HAP-1 (cell line): ENCODE measurements around the gene LTV1.
"Not testable (repeated sequence)": the region's sequence is repeated elsewhere in the genome, so short reads cannot be mapped to it uniquely, and the experiment has no call there.

Source experiments
- DNase-seq, 2 experiments: peaks; one replicate each; pipeline ENCODE4 v3.0.0-alpha.2; 2016 to 2020; ENCODE audit warnings: low spot score in 2 of 2
- H3K27me3 ChIP-seq: fragments of 250-450 bp; sonication (Bioruptor Pico); 2 replicates; pipeline ENCODE4 v1.5.1; 2020; ENCODE audit warnings: low read depth, mild to moderate bottlenecking, moderate library complexity
- H3K36me3 ChIP-seq: fragments of 250-450 bp; sonication (Bioruptor Pico); replicated peaks from 2 replicates; pipeline ENCODE4 v1.5.1; 2020; ENCODE audit warnings: mild to moderate bottlenecking
- H3K4me1 ChIP-seq: fragments of 250-450 bp; sonication (Bioruptor Pico); 2 replicates; pipeline ENCODE4 v1.5.1; 2020; ENCODE audit warnings: mild to moderate bottlenecking
- H3K4me3 ChIP-seq: fragments of 250-450 bp; sonication (Bioruptor Pico); 2 replicates; pipeline ENCODE4 v1.5.1; 2020; ENCODE audit warnings: mild to moderate bottlenecking, moderate library complexity
- H3K9me3 ChIP-seq: fragments of 250-450 bp; sonication (Bioruptor Pico); 2 replicates; pipeline ENCODE4 v1.5.1; 2020; ENCODE audit warnings: mild to moderate bottlenecking, moderate library complexity
- in situ Hi-C: fragments of 300-500 bp; cut with MboI; formaldehyde crosslinking; loops from 3 replicates; pipeline ENCODE4 v1.14.3; 2020; ENCODE audit warnings: low sequenced_read_pairs, inconsistent platforms, mixed read lengths

Gene LTV1

GRCh38 chr6:143822584-143823024, 20.5 kb upstream of the LTV1 start:
- no peak for DNase-seq
- Histone ChIP-seq H3K27me3 (no peaks in the 10 kb centered on the region), H3K9me3 (no peaks in the 10 kb centered on the region), H3K4me1 (no peaks in the 10 kb centered on the region), H3K36me3 (no peaks in the 10 kb centered on the region), H3K4me3 (no peak overlapping the region)
- in situ Hi-C loops, result no loop called here

DNA sequence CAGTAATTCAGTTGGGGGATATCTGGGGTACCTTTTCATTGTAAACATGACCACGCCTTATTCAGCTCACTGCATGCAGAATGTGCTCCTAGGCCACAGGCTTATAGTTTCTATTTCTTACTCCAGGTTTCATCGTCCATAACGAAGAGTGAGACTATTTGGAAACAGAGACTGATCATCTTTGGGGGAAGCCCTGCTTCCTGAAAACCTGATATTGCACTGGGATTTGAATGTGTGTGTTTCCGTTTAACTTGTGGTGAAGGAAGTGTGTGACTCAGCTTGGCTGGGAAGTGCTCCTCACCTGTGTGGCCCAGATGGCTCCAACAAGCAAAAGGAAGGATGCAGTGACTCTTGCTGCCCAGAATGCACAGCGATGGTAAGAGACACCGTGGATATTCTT, 19.6 kb upstream of the LTV1 start:
- Histone ChIP-seq H3K27me3 (no peaks in the 10 kb centered on the region), H3K9me3 (no peaks in the 10 kb centered on the region), H3K4me1 (no peaks in the 10 kb centered on the region), H3K4me3 (no peak overlapping the region), H3K36me3 (no peaks in the 10 kb centered on the region)
- in situ Hi-C loops, result no loop called here
- DNase-seq, result no peak

DNA sequence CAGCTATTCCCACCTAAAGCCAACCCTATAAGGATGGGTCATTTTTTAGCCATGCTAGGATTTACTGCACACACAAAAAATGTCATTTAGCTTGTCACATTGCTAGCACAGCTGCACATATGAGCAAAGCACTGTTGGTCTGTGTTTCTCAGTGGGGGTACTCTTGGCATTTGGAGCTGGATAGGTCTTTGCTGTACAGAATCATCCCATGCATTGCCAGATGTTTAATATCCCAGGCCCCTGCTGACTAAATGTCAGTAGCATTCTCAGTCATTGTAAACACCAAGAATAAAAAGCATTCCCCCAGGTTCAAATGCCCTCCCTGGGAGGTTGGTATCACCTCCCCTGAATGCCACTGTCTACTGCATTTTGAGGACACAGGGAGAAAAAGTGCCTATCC, 14.6 kb upstream of the LTV1 start:
- H3K9me3 ChIP-seq, result no peaks in the 10 kb centered on the region

DNA sequence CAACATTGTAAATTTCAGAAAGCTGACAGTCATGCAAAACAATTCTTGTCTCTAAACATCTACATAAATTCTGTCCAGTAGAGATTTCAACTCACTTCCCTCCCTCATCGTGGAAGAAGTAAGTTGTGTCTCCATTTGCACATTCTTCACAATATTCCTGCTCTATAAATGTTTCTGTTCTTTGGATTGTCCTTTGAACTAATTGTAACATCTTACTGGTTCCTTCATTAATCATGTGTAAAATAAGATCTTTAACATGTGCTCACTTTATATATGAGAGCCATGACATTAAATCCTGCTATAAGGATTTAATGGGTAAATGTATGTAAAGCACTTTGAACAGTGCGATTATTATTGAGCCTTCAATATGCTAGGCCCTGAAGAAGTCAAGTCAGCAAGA, 7.0 kb upstream of the LTV1 start:
- in situ Hi-C loops, result no loop called here
- DNase-seq, result no peak
- H3K27me3 ChIP-seq, result no peaks in the 10 kb centered on the region

More for the DNA sequence above, 14.6 kb upstream of the LTV1 start:
- H3K4me1 ChIP-seq, result peaks cover 6% of the 10 kb centered on the region; the same call in 1 of the 2 replicates
- no peaks in the 10 kb centered on the region for H3K36me3 ChIP-seq
- DNase-seq, result no peak
- no peaks in the 10 kb centered on the region for H3K27me3 ChIP-seq
- no peak overlapping the region for H3K4me3 ChIP-seq
- in situ Hi-C loops, result no loop called here

GRCh38 chr6:143838395-143838794, 4.7 kb upstream of the LTV1 start:
- in situ Hi-C loops, result no loop called here
- H3K36me3 ChIP-seq, result peaks cover 2% of the 10 kb centered on the region; the same call in 1 of the 2 replicates
- no peak overlapping the region for H3K4me3 ChIP-seq
- no peak for DNase-seq
- no peaks in the 10 kb centered on the region for H3K27me3 ChIP-seq
- H3K4me1 ChIP-seq, result peaks cover 7% of the 10 kb centered on the region; the same call in 1 of the 2 replicates
- H3K9me3 ChIP-seq, result no peaks in the 10 kb centered on the region

More for the DNA sequence above, 7.0 kb upstream of the LTV1 start:
- H3K4me1 ChIP-seq, result no peaks in the 10 kb centered on the region
- H3K4me3 ChIP-seq, result no peak overlapping the region
- H3K36me3 ChIP-seq, result no peaks in the 10 kb centered on the region
- no peaks in the 10 kb centered on the region for H3K9me3 ChIP-seq

DNA sequence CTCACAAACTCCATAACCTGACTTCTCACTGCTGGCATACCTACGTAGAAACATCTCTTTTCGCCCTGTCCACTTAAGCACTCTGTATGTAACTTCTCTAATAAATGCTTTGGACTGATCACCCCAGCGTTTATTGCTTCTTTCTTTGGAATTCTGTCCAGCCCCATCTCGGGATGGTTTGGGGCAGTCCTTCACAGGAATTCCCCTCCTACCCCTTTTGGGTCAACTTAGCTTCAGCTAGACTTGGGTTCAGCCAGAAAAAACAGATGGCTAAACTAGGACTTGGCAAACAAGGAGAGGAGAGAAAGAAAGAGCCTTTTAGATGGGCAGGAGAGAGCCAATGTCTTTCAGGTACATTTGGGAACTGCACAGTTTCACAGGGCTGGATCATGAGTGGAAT, 3.9 kb upstream of the LTV1 start:
- Histone ChIP-seq H3K4me3 (no peak overlapping the region), H3K4me1 (peaks cover 9% of the 10 kb centered on the region), H3K36me3 (peaks cover 6% of the 10 kb centered on the region), H3K9me3 (no peaks in the 10 kb centered on the region), H3K27me3 (no peaks in the 10 kb centered on the region)
- DNase-seq, result no peak
- in situ Hi-C loops, result no loop called here

GRCh38 chr6:143840595-143841265, 2.4 kb upstream of the LTV1 start:
- Histone ChIP-seq H3K9me3 (no peaks in the 10 kb centered on the region), H3K4me1 (peaks cover 12% of the 10 kb centered on the region), H3K36me3 (peaks cover 21% of the 10 kb centered on the region), H3K27me3 (no peaks in the 10 kb centered on the region), H3K4me3 (no peak overlapping the region)
- in situ Hi-C loops, result no loop called here
- DNase-seq, result no peak

- Histone ChIP-seq H3K9me3 (no peaks in the 10 kb centered on the region), H3K4me3 (peak overlapping the region; percentile 86), H3K36me3 (peaks cover 39% of the 10 kb centered on the region), H3K4me1 (peaks cover 12% of the 10 kb centered on the region), H3K27me3 (no peaks in the 10 kb centered on the region)
- no peak for DNase-seq
- in situ Hi-C loops, result no loop called here
These were observed 657 bp upstream of the LTV1 start for GRCh38 chr6:143842461-143842901.

DNA sequence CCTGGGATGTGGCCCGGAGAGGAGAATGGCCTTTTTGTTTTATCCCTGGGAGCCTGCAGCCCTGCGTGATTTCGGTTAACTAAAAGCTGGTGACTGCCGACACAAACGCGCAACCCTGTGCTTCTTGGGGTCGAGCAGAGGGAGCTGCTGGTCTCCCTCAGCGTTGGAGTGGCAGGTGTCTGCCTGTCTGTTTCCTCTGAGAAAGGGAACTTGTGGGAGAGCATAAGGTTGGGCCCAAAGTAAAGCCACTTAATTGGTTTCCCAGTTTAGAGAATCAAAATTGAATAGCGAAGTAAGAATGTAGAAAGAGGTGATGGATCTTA, 500 bp downstream of the LTV1 start:
- in situ Hi-C loops, result no loop called here
- peaks cover 51% of the 10 kb centered on the region for H3K36me3 ChIP-seq
- no peaks in the 10 kb centered on the region for H3K9me3 ChIP-seq
- peak overlapping the region; percentile 86 for H3K4me3 ChIP-seq
- DNase-seq, result no peak
- H3K4me1 ChIP-seq, result peaks cover 12% of the 10 kb centered on the region
- no peaks in the 10 kb centered on the region for H3K27me3 ChIP-seq

GRCh38 chr6:143844006-143844405, 868 bp downstream of the LTV1 start:
- H3K9me3 ChIP-seq, result no peaks in the 10 kb centered on the region
- peaks cover 12% of the 10 kb centered on the region for H3K4me1 ChIP-seq
- in situ Hi-C loops, result no loop called here

GRCh38 chr6:143845033-143845432, 1.9 kb downstream of the LTV1 start:
- Histone ChIP-seq H3K36me3 (peaks cover 64% of the 10 kb centered on the region), H3K4me3 (no peak overlapping the region), H3K27me3 (no peaks in the 10 kb centered on the region), H3K9me3 (no peaks in the 10 kb centered on the region), H3K4me1 (peaks cover 12% of the 10 kb centered on the region)
- in situ Hi-C loops, result no loop called here
- DNase-seq, result no peak

More at GRCh38 chr6:143844006-143844405, 868 bp downstream of the LTV1 start:
- Histone ChIP-seq H3K27me3 (no peaks in the 10 kb centered on the region), H3K36me3 (peaks cover 54% of the 10 kb centered on the region), H3K4me3 (peak overlapping the region; percentile 86)
- DNase-seq, result no peak

- DNase-seq, H3K4me3 ChIP-seq, in situ Hi-C loops, H3K4me1 ChIP-seq, H3K9me3 ChIP-seq, H3K27me3 ChIP-seq: not testable (repeated sequence)
- H3K36me3 ChIP-seq, result peaks cover 82% of the 10 kb centered on the region
These were observed 8.6 kb downstream of the LTV1 start for GRCh38 chr6:143851706-143852105.

- H3K4me3 ChIP-seq, H3K27me3 ChIP-seq, DNase-seq, H3K9me3 ChIP-seq, in situ Hi-C loops: not testable (repeated sequence)
- H3K36me3 ChIP-seq, result peaks cover 66% of the 10 kb centered on the region
- H3K4me1 ChIP-seq, result peaks cover 11% of the 10 kb centered on the region
These were observed 11.9 kb downstream of the LTV1 start for GRCh38 chr6:143855057-143855456.

DNA sequence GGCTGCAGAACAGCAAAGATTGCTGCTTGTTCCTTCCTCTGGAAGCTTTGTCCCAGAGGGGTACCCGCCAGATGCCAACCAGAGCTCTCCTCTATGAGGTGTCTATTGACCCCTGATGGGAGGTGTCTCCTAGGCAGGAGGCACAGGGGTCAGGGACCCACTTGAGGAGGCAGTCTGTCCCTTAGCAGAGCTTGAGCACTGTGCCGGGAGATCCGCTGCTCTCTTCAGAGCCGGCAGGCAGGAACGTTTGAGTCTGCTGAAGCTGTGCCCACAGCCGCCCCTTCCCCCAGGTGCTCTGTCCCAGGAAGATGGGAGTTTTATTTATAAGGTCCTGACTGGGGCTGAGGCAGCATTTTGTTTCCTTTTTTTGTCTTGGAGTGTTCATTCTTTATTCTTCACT, 13.6 kb downstream of the LTV1 start:
- H3K4me3 ChIP-seq, in situ Hi-C loops, DNase-seq, H3K9me3 ChIP-seq, H3K27me3 ChIP-seq: not testable (repeated sequence)
- peaks cover 49% of the 10 kb centered on the region for H3K36me3 ChIP-seq
- H3K4me1 ChIP-seq, result peaks cover 18% of the 10 kb centered on the region

DNA sequence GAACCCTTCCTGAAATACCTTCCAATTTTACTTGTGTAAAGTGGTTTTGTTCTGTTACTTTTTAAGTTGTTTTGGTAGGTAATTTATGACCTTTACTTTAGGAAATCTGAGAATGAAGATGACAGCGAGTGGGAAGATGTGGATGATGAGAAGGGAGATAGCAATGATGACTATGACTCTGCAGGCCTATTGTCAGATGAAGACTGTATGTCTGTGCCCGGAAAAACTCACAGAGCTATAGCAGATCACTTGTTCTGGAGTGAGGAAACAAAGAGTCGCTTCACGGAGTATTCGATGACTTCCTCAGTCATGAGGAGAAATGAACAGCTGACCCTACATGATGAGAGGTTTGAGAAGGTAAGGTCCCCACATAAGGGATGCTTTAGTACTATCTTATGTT, 14.5 kb downstream of the LTV1 start:
- in situ Hi-C loops, result no loop called here
- no peak for DNase-seq
- no peaks in the 10 kb centered on the region for H3K27me3 ChIP-seq
- H3K4me3 ChIP-seq, result no peak overlapping the region
- peaks cover 46% of the 10 kb centered on the region for H3K36me3 ChIP-seq
- no peaks in the 10 kb centered on the region for H3K9me3 ChIP-seq
- peaks cover 18% of the 10 kb centered on the region for H3K4me1 ChIP-seq
